HFFc6 (cell line): ENCODE measurements around the gene PRKAG2. TPM values are rescaled to one million over a fixed set of nuclear protein-coding genes. Genes with fewer than 3 reads are reported as not detected.

Source experiments
- DNase-seq: peaks from one replicate; pipeline ENCODE4 v3.0.0-alpha.2; 2018
- H3K27ac Mint-ChIP-seq: 2 replicates; pipeline ENCODE4 v1.8.0; 2020; ENCODE audit warnings: mild to moderate bottlenecking, mixed read lengths
- H3K27me3 Mint-ChIP-seq: 2 replicates; pipeline ENCODE4 v1.8.0; 2021; ENCODE audit warnings: mild to moderate bottlenecking, moderate library complexity, mixed read lengths; ENCODE audit not compliant: insufficient read depth
- H3K36me3 Mint-ChIP-seq: 2 replicates; pipeline ENCODE4 v1.8.0; 2021; ENCODE audit warnings: low read depth, mixed read lengths
- H3K4me1 Mint-ChIP-seq: 2 replicates; pipeline ENCODE4 v1.8.0; 2020; ENCODE audit warnings: low read depth, mixed read lengths
- H3K4me3 Mint-ChIP-seq: 2 replicates; pipeline ENCODE4 v1.8.0; 2020; ENCODE audit warnings: mild to moderate bottlenecking, moderate library complexity, mixed read lengths
- H3K9me3 Mint-ChIP-seq: 2 replicates; pipeline ENCODE4 v1.8.0; 2020; ENCODE audit warnings: mild to moderate bottlenecking, mixed read lengths
- CTCF ChIP-seq: fragments of 200-600 bp; sonication (generic); IDR thresholded peaks from 2 replicates; pipeline ENCODE4 v1.5.0; 2021; ENCODE audit warnings: antibody characterized with exemption, mild to moderate bottlenecking
- total RNA-seq, 6 experiments: library from RNA; stranded (reverse); fragmentation: NEBNext Ultra II Directional; extraction: Animal tissue kit (Norgen Biotek cat#: 25700); gene quantifications; 2 replicates in 1 of 6; 3 replicates in 5 of 6; pipeline ENCODE4 v1.2.3, GENCODE V29; 2021

The PRKAG2 gene
- total RNA-seq, 6 experiments from 2014 or later, result 15.1 to 19.2 (median 18.4) TPM

GRCh38 chr7:151671514-151671913 lies 205.4 kb downstream of the PRKAG2 start:
- Mint-ChIP-seq H3K4me3 (no peak overlapping the region), H3K4me1 (peaks cover 5% of the 10 kb centered on the region; the same call in 1 of the 2 replicates), H3K36me3 (peaks cover 7% of the 10 kb centered on the region; the same call in 1 of the 2 replicates), H3K27me3 (peaks cover 9% of the 10 kb centered on the region), H3K9me3 (peaks cover 7% of the 10 kb centered on the region; the same call in 1 of the 2 replicates), H3K27ac (no peak overlapping the region)
- no peak for DNase-seq
- no peak for TF ChIP-seq CTCF

- peaks cover 7% of the 10 kb centered on the region; the same call in 1 of the 2 replicates for H3K9me3 Mint-ChIP-seq
- no peak for TF ChIP-seq CTCF
- DNase-seq, result no peak
- peaks cover 12% of the 10 kb centered on the region; the same call in 1 of the 2 replicates for H3K36me3 Mint-ChIP-seq
- H3K4me3 Mint-ChIP-seq, result no peak overlapping the region
- H3K4me1 Mint-ChIP-seq, result peaks cover 17% of the 10 kb centered on the region
- no peak overlapping the region for H3K27ac Mint-ChIP-seq
- H3K27me3 Mint-ChIP-seq, result peaks cover 9% of the 10 kb centered on the region
These were observed 207.2 kb downstream of the PRKAG2 start for GRCh38 chr7:151669762-151670161.

GRCh38 chr7:151666886-151667285 lies 210.0 kb downstream of the PRKAG2 start:
- Mint-ChIP-seq H3K27ac (no peak overlapping the region), H3K36me3 (peaks cover 12% of the 10 kb centered on the region; the same call in 1 of the 2 replicates)

GRCh38 chr7:151665368-151665767 lies 211.5 kb downstream of the PRKAG2 start:
- Mint-ChIP-seq H3K4me1 (peaks cover 39% of the 10 kb centered on the region), H3K27ac (no peak overlapping the region), H3K9me3 (peaks cover 7% of the 10 kb centered on the region; the same call in 1 of the 2 replicates), H3K27me3 (peaks cover 7% of the 10 kb centered on the region), H3K36me3 (peaks cover 12% of the 10 kb centered on the region; the same call in 1 of the 2 replicates), H3K4me3 (no peak overlapping the region)
- TF ChIP-seq CTCF, result no peak
- DNase-seq, result peak; percentile 9

More at GRCh38 chr7:151666886-151667285, 210.0 kb downstream of the PRKAG2 start:
- H3K27me3 Mint-ChIP-seq, result peaks cover 9% of the 10 kb centered on the region
- H3K9me3 Mint-ChIP-seq, result peaks cover 7% of the 10 kb centered on the region; the same call in 1 of the 2 replicates
- peaks cover 25% of the 10 kb centered on the region for H3K4me1 Mint-ChIP-seq
- H3K4me3 Mint-ChIP-seq, result no peak overlapping the region
- no peak for DNase-seq
- TF ChIP-seq CTCF, result no peak

GRCh38 chr7:151664268-151664667 lies 212.6 kb downstream of the PRKAG2 start:
- Mint-ChIP-seq H3K27ac (no peak overlapping the region), H3K4me1 (peaks cover 46% of the 10 kb centered on the region), H3K4me3 (no peak overlapping the region), H3K27me3 (peaks cover 2% of the 10 kb centered on the region), H3K9me3 (peaks cover 7% of the 10 kb centered on the region; the same call in 1 of the 2 replicates), H3K36me3 (peaks cover 12% of the 10 kb centered on the region; the same call in 1 of the 2 replicates)
- no peak for DNase-seq
- TF ChIP-seq CTCF, result no peak
